ENCODE measurements around the gene ANKRD13D. TPM values are rescaled to one million over a fixed set of nuclear protein-coding genes. Genes with fewer than 3 reads are reported as not detected.

The ANKRD13D gene
- total RNA-seq, 4 donors from 2014 or later: 5.8 to 10.6 (median 9.7) TPM

DNA sequence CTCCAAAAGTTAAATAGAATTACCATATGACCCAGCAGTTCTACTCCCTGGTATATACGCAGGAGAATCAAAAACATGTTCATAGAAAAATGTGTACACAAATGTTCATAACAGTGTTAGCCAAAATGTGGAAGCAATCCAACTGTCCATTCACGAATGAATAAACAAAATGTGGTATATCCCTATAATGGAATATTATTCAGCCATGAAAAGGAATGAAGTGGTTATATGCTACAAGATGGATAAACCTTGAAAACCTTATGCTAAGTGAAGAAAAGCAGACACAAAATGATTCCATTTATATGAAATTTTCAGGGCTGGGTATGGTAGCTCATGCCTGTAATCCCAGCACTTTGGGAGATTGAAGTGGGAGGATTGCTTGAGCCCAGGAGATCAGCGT lies 48.2 kb downstream of the ANKRD13D start:
- no peaks in the 10 kb centered on the region for H3K4me1 ChIP-seq
- no peaks in the 10 kb centered on the region for H3K36me3 ChIP-seq
- no peak for TF ChIP-seq POLR2A (IDR thresholded peaks at IDR 0.05)
- TF ChIP-seq, protein P1, sequence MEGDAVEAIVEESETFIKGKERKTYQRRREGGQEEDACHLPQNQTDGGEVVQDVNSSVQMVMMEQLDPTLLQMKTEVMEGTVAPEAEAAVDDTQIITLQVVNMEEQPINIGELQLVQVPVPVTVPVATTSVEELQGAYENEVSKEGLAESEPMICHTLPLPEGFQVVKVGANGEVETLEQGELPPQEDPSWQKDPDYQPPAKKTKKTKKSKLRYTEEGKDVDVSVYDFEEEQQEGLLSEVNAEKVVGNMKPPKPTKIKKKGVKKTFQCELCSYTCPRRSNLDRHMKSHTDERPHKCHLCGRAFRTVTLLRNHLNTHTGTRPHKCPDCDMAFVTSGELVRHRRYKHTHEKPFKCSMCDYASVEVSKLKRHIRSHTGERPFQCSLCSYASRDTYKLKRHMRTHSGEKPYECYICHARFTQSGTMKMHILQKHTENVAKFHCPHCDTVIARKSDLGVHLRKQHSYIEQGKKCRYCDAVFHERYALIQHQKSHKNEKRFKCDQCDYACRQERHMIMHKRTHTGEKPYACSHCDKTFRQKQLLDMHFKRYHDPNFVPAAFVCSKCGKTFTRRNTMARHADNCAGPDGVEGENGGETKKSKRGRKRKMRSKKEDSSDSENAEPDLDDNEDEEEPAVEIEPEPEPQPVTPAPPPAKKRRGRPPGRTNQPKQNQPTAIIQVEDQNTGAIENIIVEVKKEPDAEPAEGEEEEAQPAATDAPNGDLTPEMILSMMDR (IDR thresholded peaks at IDR 0.05 in 4 of 5, conservative IDR thresholded peaks at IDR 0.05 in 1 of 5): no peak
- intact Hi-C loops (cut with DNase I; ENCODE audit: low total_unique reads) (no loop called here), in situ Hi-C loops (cut with MboI; ENCODE audit: low sequenced_read_pairs in 4 of 4) (no loop called here)
- no peaks in the 10 kb centered on the region for H3K9me3 ChIP-seq
- no peak for DNase-seq
- no peak overlapping the region for H3K4me3 ChIP-seq
- no peak for ATAC-seq
- H3K27ac ChIP-seq: no peak overlapping the region
- H3K27me3 ChIP-seq: no peaks in the 10 kb centered on the region

DNA sequence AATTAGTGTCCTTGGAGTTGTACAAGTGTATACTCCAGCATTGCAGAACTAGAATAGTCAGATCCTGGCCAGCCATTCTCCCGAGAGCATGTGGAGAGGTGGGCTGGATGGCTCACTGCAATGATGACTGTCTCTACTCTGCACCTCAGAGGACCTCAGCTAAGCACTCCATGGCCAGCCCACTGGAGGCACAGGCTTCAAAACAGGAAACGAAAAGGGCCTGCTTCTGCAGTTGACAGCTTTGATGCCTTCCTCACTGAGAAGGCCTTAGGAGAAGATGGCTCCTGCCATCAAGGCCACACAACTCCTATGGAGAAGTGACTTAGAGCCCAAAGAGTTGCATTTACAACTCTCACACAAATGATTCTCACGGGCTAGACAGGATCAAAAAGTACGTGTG lies 55.2 kb downstream of the ANKRD13D start:
- no peak overlapping the region for H3K27ac ChIP-seq
- H3K4me1 ChIP-seq: no peaks in the 10 kb centered on the region
- no peaks in the 10 kb centered on the region for H3K9me3 ChIP-seq
- no peak for ATAC-seq
- H3K27me3 ChIP-seq: no peaks in the 10 kb centered on the region
- no peak overlapping the region for H3K4me3 ChIP-seq
- in situ Hi-C loops (cut with MboI; ENCODE audit: low sequenced_read_pairs in 4 of 4): no loop called here
- intact Hi-C loops (cut with DNase I; ENCODE audit: low total_unique reads): no loop called here
- no peak for DNase-seq
- TF ChIP-seq, protein P1 (IDR thresholded peaks at IDR 0.05 in 4 of 5, conservative IDR thresholded peaks at IDR 0.05 in 1 of 5): no peak
- TF ChIP-seq POLR2A (IDR thresholded peaks at IDR 0.05): no peak
- H3K36me3 ChIP-seq: no peaks in the 10 kb centered on the region

DNA sequence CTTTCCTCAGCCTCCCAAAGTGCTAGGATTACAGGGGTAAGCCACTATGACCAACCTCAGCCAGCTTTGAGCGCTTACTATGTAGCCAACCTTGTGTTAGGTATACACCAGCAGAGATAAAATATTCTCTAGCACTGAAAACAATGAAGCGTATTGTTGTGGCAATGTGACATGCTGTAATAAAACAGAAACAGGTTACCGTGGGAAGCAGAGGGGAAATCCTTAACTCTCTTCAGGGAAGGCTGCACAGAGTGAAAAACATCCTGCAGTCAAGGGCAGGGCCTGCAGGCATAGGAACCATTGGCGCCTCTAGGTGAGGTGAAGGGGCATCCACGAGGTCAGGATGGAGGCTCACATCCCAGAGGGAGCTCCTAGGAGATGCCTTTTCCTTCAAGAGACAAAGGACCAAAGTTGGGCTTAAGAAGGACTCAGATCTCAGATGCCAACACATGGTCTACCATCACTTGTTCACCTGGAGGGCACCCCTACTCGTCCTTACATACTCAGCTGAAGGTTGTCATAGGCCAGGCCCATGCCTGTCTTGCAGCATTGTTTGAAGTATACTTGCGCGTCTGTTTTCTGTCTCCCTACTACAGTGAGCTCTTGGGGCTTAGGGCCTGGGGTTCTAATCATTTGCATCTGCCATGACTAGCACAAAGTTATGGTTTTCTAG lies 56.3 kb downstream of the ANKRD13D start:
- no peak for TF ChIP-seq POLR2A (IDR thresholded peaks at IDR 0.05)
- TF ChIP-seq, protein P1 (IDR thresholded peaks at IDR 0.05 in 4 of 5, conservative IDR thresholded peaks at IDR 0.05 in 1 of 5): no peak
- intact Hi-C loops (cut with DNase I; ENCODE audit: low total_unique reads): no loop called here
- Histone ChIP-seq H3K36me3 (no peaks in the 10 kb centered on the region), H3K27me3 (no peaks in the 10 kb centered on the region), H3K4me3 (no peak overlapping the region), H3K9me3 (no peaks in the 10 kb centered on the region), H3K4me1 (no peaks in the 10 kb centered on the region), H3K27ac (no peak overlapping the region)
- in situ Hi-C loops (cut with MboI; ENCODE audit: low sequenced_read_pairs in 4 of 4): no loop called here
- no peak for DNase-seq
- ATAC-seq: peak in 1 of 2 donors; percentile 27

DNA sequence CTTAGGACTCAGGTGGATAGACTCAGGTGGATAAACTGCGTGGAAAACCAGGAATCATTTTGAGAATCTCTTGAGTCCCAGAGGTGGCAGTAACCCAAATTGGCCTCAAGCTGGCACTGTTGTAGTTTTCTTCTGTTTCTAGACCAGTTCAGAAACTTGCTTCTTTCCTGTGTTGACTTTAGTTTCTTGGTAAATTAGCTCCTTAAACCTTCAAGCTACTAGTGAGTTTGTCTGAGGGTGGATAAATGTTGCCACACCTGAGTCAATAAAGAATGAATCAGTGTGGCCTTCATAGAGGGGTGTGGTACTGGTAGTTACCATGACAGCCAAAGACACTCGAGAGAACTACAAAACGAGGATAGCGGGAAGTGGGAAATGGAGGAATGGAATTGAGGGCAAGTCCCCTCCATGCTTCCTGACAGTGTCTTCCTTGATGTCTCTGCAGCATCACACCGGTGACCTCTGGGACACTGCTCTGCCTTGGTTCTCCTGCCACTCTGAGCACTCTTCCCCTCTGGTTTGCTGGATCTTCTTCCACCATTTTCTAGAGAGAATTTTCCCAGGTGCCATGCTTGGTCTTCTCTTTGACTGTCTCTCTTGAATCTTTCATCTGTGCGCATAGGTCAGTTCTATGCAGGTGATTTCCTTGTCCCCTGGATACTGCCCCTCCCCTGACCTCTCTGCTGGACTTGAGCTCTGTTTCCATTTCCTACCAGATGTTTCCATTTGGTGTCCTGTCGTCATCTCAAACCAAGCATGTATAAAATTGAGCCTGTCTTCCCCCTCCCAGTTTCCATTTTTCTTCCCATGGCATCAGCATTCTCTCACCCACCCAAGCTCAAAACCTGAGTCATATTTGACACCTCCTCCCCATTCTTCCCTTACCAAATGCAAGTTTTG lies 57.1 kb downstream of the ANKRD13D start:
- in situ Hi-C loops (cut with MboI; ENCODE audit: low sequenced_read_pairs in 4 of 4): no loop called here
- Histone ChIP-seq H3K4me3 (no peak overlapping the region), H3K27me3 (no peaks in the 10 kb centered on the region), H3K9me3 (no peaks in the 10 kb centered on the region), H3K36me3 (no peaks in the 10 kb centered on the region), H3K27ac (no peak overlapping the region), H3K4me1 (peaks cover 0 to 4% of the 10 kb centered on the region in 2 donors)
- intact Hi-C loops (cut with DNase I; ENCODE audit: low total_unique reads): no loop called here
- ATAC-seq (peak in 1 of 2 donors; percentile 18), DNase-seq (no peak)
- TF ChIP-seq, protein P1 (IDR thresholded peaks at IDR 0.05 in 4 of 5, conservative IDR thresholded peaks at IDR 0.05 in 1 of 5): no peak
- no peak for TF ChIP-seq POLR2A (IDR thresholded peaks at IDR 0.05)

All from gastrocnemius medialis (tissue), 4 donors.